Measurements from ENCODE around the gene SLC39A13.
A peak's percentile ranks its signal among the peaks of the same experiment; 100 is the strongest.

- TF ChIP-seq CTCF (IDR thresholded peaks at IDR 0.05) (no peak), POLR2A (IDR thresholded peaks at IDR 0.05) (peak in 1 of 2 donors; percentile 66)
These were observed 25.8 kb downstream of the SLC39A13 start for GRCh38 chr11:47434011-47434786.
